ENCODE measurements around the gene KCNE3.
"Not testable (repeated sequence)": the region's sequence is repeated elsewhere in the genome, so short reads cannot be mapped to it uniquely, and the experiment has no call there.

Gene KCNE3

GRCh38 chr11:74443071-74443864 lies 24.1 kb downstream of the KCNE3 start:
- no peak for DNase-seq (ENCODE audit: low read depth)

- no peak for DNase-seq (ENCODE audit: low read depth)
These were observed 24.7 kb downstream of the KCNE3 start for GRCh38 chr11:74442636-74443035.

GRCh38 chr11:74438681-74439080 lies 28.7 kb downstream of the KCNE3 start:
- no peak for DNase-seq (ENCODE audit: low read depth)

GRCh38 chr11:74437441-74438042 lies 29.8 kb downstream of the KCNE3 start:
- DNase-seq (ENCODE audit: low read depth), result no peak

- no peak for DNase-seq (ENCODE audit: low read depth)
These were observed 32.8 kb downstream of the KCNE3 start for GRCh38 chr11:74434528-74434927.

GRCh38 chr11:74429205-74429604 lies 38.1 kb downstream of the KCNE3 start:
- DNase-seq (ENCODE audit: low read depth), result no peak

GRCh38 chr11:74427384-74427886 lies 39.9 kb downstream of the KCNE3 start:
- DNase-seq (ENCODE audit: low read depth), result no peak

- DNase-seq (ENCODE audit: low read depth), result no peak
These were observed 42.2 kb downstream of the KCNE3 start for GRCh38 chr11:74425100-74425499.

GRCh38 chr11:74418509-74418895 lies 48.8 kb downstream of the KCNE3 start:
- DNase-seq (ENCODE audit: low read depth), result no peak

- no peak for DNase-seq (ENCODE audit: low read depth)
These were observed 49.4 kb downstream of the KCNE3 start for GRCh38 chr11:74417860-74418508.

GRCh38 chr11:74417379-74417804 lies 50.0 kb downstream of the KCNE3 start:
- no peak for DNase-seq (ENCODE audit: low read depth)

- not testable (repeated sequence) for DNase-seq (ENCODE audit: low read depth)
These were observed 50.4 kb downstream of the KCNE3 start for GRCh38 chr11:74416974-74417373.

GRCh38 chr11:74412733-74413359 lies 54.5 kb downstream of the KCNE3 start:
- no peak for DNase-seq (ENCODE audit: low read depth)

GRCh38 chr11:74412321-74412720 lies 55.0 kb downstream of the KCNE3 start:
- DNase-seq (ENCODE audit: low read depth), result no peak

GRCh38 chr11:74409633-74410032 lies 57.7 kb downstream of the KCNE3 start:
- DNase-seq (ENCODE audit: low read depth), result no peak
